DND-41 (cell line): ENCODE data around the gene IFT25.

Source experiments
- ATAC-seq: fragments of 200-7000 bp; cut with Tn5 transposase; 3 replicates; pipeline ENCODE4 v1.9.1; 2021; ENCODE audit warnings: low read depth; ENCODE audit not compliant: insufficient read depth
- DNase-seq: peaks from one replicate; pipeline ENCODE4 v3.0.0-alpha.2; 2020
- H2AFZ ChIP-seq: 2 replicates; pipeline ENCODE4 v1.6.0; 2012; ENCODE audit warnings: low read depth, low read length
- H3K27ac ChIP-seq: 2 replicates; pipeline ENCODE4 v1.5.1; 2012; ENCODE audit warnings: low read length, inconsistent platforms
- H3K27me3 ChIP-seq: fragments of 200-600 bp; sonication (generic); 2 replicates; pipeline ENCODE4 v1.6.0; 2012; ENCODE audit warnings: low read length, mild to moderate bottlenecking, inconsistent platforms; ENCODE audit not compliant: insufficient read depth, poor library complexity
- H3K36me3 ChIP-seq: 2 replicates; pipeline ENCODE4 v1.5.1; 2012; ENCODE audit warnings: low read length, inconsistent platforms; ENCODE audit not compliant: insufficient read depth
- H3K4me1 ChIP-seq: 2 replicates; pipeline ENCODE4 v1.5.1; 2012; ENCODE audit warnings: mild to moderate bottlenecking, low read length; ENCODE audit not compliant: insufficient read depth
- H3K4me2 ChIP-seq: 2 replicates; pipeline ENCODE4 v1.6.0; 2012; ENCODE audit warnings: mild to moderate bottlenecking, moderate library complexity, low read length, inconsistent platforms; ENCODE audit not compliant: insufficient read depth
- H3K4me3 ChIP-seq, 2 experiments: fragments of 200-600 bp in 1 of 2; shearing (Covaris generic) in 1 of 2; 2 replicates each; pipeline ENCODE4 v1.5.1; 2012 to 2016; ENCODE audit warnings: inconsistent platforms in 2 of 2, low read length in 2 of 2, mild to moderate bottlenecking in 2 of 2, low read depth in 1 of 2, moderate library complexity in 1 of 2
- H3K79me2 ChIP-seq: 2 replicates; pipeline ENCODE4 v1.6.0; 2012; ENCODE audit warnings: low read length, inconsistent platforms; ENCODE audit not compliant: insufficient read depth
- H3K9ac ChIP-seq: 2 replicates; pipeline ENCODE4 v1.6.0; 2012; ENCODE audit warnings: low read depth, mild to moderate bottlenecking, inconsistent platforms, low read length, moderate library complexity
- H3K9me3 ChIP-seq: 2 replicates; pipeline ENCODE4 v1.5.1; 2012; ENCODE audit warnings: low read length, moderate library complexity, mild to moderate bottlenecking, inconsistent platforms; ENCODE audit not compliant: insufficient read depth, severe bottlenecking
- H4K20me1 ChIP-seq: 2 replicates; pipeline ENCODE4 v1.6.0; 2012; ENCODE audit warnings: low read length; ENCODE audit not compliant: insufficient read depth
- EZH2 ChIP-seq: IDR thresholded peaks from 3 replicates; pipeline ENCODE4 v1.6.1; 2012; ENCODE audit warnings: borderline replicate concordance, low read depth, mild to moderate bottlenecking, moderate library complexity, low read length, inconsistent platforms; ENCODE audit not compliant: severe bottlenecking
- TF ChIP-seq, protein P1 (sequence below): IDR thresholded peaks from 2 replicates; pipeline ENCODE4 v1.5.1; 2012; ENCODE audit warnings: borderline replicate concordance, low read length, moderate library complexity, mild to moderate bottlenecking; ENCODE audit not compliant: poor library complexity, severe bottlenecking; ENCODE audit errors: extremely low read depth

Gene IFT25

DNA sequence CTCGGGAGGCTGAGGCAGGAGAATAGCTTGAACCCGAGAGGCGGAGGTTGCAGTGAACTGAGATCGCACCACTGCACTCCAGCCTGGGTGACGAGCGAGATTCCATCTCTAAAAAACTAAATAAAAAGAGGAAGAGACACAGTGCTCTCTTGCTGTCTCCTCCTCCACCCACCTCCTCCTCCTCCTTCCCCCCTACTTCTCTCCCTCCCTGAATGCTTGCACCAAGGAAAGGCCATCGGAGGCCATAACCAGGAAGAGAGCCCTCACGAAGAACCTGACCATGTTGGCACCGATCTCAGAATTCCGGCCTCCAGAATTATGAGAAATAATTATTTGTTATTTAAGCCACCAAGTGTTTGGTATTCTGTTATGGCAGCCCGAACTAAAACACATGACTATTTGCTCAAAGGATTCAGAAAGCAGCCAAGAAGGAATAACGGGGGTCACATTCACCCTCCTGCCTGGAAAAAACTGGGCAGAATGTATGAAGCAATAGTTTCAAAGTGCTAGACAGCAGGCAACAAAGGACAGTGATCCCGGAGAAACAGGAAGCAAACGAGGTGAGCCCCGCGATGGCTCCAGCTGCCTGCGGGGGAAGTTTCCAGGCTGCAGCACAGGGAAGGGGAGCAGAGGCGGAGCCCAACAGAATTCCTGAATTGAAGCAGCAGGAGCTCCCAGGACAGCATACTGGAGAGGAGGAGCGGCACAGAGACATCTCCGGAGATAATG, 36.7 kb upstream of the IFT25 start:
- Histone ChIP-seq H3K4me2 (no peak overlapping the region), H3K4me3 (no peak overlapping the region), H3K79me2 (no peaks in the 10 kb centered on the region), H3K27ac (no peak overlapping the region), H3K9ac (no peak overlapping the region), H3K4me1 (no peaks in the 10 kb centered on the region), H3K27me3 (no peaks in the 10 kb centered on the region), H3K36me3 (no peaks in the 10 kb centered on the region), H4K20me1 (no peaks in the 10 kb centered on the region), H2AFZ (no peak overlapping the region), H3K9me3 (no peaks in the 10 kb centered on the region)
- DNase-seq, result no peak
- ATAC-seq, result no peak
- TF ChIP-seq, protein P1, sequence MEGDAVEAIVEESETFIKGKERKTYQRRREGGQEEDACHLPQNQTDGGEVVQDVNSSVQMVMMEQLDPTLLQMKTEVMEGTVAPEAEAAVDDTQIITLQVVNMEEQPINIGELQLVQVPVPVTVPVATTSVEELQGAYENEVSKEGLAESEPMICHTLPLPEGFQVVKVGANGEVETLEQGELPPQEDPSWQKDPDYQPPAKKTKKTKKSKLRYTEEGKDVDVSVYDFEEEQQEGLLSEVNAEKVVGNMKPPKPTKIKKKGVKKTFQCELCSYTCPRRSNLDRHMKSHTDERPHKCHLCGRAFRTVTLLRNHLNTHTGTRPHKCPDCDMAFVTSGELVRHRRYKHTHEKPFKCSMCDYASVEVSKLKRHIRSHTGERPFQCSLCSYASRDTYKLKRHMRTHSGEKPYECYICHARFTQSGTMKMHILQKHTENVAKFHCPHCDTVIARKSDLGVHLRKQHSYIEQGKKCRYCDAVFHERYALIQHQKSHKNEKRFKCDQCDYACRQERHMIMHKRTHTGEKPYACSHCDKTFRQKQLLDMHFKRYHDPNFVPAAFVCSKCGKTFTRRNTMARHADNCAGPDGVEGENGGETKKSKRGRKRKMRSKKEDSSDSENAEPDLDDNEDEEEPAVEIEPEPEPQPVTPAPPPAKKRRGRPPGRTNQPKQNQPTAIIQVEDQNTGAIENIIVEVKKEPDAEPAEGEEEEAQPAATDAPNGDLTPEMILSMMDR, result no peak
- TF ChIP-seq EZH2, result no peak

DNA sequence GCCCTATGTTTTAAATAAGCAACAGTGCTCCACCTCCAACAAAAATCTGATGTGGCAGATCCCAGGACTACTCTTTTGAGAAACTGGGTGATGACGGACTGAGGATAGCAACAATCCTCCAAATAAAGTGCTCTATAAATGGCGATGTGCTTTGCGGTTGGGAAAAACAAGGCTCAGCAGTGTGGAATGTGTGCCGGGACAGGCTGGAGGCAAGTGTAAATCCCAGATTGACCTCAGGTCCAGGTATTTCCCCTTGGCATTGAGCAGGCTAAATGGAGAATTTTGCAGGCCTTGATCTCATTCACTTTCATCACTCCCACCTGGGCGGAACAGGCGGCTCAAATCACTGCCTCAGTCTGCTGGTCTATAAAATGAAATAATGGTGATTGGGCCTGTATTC, 35.7 kb upstream of the IFT25 start:
- Histone ChIP-seq H3K79me2 (no peaks in the 10 kb centered on the region), H2AFZ (no peak overlapping the region), H3K4me3 (no peak overlapping the region), H3K36me3 (no peaks in the 10 kb centered on the region), H3K4me1 (no peaks in the 10 kb centered on the region), H3K27ac (no peak overlapping the region), H3K4me2 (no peak overlapping the region), H4K20me1 (no peaks in the 10 kb centered on the region), H3K9ac (no peak overlapping the region), H3K27me3 (no peaks in the 10 kb centered on the region), H3K9me3 (no peaks in the 10 kb centered on the region)
- DNase-seq, result no peak
- no peak for ATAC-seq
- TF ChIP-seq EZH2, result no peak
- TF ChIP-seq, protein P1, result no peak

GRCh38 chr1:53979712-53980450, 34.4 kb upstream of the IFT25 start:
- Histone ChIP-seq H4K20me1 (no peaks in the 10 kb centered on the region), H3K9me3 (no peaks in the 10 kb centered on the region), H3K36me3 (no peaks in the 10 kb centered on the region), H3K79me2 (no peaks in the 10 kb centered on the region), H3K27ac (no peak overlapping the region), H2AFZ (no peak overlapping the region), H3K27me3 (no peaks in the 10 kb centered on the region), H3K9ac (no peak overlapping the region), H3K4me1 (no peaks in the 10 kb centered on the region), H3K4me2 (no peak overlapping the region), H3K4me3 (no peak overlapping the region)
- no peak for ATAC-seq
- TF ChIP-seq EZH2, result no peak
- TF ChIP-seq, protein P1, result no peak
- no peak for DNase-seq
